ENCODE results near the gene NEDD8.

Gene NEDD8

DNA sequence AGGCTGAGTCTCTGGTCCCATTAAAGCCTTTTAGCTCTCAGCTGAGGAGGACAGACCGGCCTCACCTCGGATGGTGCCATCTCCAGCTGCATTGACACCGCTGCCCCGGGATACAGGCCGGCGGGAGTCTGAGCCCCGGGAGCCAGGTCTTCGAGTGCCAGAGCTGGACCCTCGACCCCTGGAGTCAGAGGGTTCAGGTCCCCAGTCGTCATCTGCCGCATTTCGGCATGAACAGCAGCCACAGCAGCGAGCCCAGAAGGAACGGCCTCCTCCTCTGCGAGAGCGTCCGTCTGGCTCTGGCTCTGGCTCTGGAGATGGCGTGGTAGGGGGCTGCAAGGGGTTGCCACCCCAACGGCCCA lies 29.8 kb upstream of the NEDD8 start:
- TF ChIP-seq, protein P1, sequence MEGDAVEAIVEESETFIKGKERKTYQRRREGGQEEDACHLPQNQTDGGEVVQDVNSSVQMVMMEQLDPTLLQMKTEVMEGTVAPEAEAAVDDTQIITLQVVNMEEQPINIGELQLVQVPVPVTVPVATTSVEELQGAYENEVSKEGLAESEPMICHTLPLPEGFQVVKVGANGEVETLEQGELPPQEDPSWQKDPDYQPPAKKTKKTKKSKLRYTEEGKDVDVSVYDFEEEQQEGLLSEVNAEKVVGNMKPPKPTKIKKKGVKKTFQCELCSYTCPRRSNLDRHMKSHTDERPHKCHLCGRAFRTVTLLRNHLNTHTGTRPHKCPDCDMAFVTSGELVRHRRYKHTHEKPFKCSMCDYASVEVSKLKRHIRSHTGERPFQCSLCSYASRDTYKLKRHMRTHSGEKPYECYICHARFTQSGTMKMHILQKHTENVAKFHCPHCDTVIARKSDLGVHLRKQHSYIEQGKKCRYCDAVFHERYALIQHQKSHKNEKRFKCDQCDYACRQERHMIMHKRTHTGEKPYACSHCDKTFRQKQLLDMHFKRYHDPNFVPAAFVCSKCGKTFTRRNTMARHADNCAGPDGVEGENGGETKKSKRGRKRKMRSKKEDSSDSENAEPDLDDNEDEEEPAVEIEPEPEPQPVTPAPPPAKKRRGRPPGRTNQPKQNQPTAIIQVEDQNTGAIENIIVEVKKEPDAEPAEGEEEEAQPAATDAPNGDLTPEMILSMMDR (IDR thresholded peaks at IDR 0.05): no peak

DNA sequence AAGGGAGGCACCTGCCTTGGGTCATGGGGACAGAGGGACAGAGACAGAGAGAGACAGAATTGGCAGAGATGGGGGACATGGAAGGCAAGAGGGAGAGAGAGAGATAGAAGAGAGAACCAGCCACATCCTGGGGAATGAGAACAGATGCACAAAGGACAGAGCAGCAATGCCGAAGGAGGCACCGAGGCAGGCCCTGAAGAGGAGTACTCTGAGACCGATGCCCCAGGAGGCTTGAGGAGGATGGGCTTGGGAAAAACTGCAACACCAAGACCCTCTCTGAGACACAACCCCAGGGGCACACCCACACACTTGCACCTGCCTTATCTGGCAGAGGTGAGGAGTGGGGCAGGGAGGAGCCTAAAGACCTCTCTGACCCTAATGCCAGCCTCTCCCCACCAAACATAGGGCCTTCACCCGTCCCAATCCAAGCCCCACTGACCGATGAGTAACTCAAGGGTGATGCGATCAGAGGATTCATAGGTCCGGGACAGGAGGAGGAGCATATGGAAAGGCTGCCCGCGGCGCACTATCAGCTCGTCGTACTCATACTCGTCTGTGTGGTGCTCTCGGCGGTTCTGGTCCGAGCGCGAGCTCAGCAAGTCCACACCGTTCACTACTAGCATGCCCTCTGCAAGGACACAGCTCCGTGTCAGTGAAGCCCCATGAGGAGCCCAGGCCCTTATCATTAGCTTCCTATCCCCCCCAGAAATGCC lies 29.2 kb upstream of the NEDD8 start:
- TF ChIP-seq, protein P1 (IDR thresholded peaks at IDR 0.05): no peak

DNA sequence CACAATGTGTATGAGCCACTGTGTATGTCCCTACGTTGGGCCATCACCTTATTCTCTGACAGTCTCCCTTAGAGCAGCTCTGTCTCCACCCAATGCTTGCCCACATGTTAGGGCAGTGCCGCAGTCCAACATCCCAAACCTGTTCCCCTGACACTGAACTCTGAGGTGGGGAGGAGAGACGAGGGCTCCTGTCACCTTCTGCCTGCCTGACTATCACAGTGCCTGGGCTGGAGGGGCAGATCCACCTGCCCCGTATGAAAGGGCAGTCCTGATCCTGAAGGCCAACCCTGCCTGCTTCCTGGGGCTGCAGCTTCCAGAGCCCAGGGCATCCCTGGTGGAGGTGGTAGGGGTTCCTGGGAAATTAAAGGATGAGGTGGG lies 28.6 kb upstream of the NEDD8 start:
- TF ChIP-seq, protein P1 (IDR thresholded peaks at IDR 0.05): no peak

DNA sequence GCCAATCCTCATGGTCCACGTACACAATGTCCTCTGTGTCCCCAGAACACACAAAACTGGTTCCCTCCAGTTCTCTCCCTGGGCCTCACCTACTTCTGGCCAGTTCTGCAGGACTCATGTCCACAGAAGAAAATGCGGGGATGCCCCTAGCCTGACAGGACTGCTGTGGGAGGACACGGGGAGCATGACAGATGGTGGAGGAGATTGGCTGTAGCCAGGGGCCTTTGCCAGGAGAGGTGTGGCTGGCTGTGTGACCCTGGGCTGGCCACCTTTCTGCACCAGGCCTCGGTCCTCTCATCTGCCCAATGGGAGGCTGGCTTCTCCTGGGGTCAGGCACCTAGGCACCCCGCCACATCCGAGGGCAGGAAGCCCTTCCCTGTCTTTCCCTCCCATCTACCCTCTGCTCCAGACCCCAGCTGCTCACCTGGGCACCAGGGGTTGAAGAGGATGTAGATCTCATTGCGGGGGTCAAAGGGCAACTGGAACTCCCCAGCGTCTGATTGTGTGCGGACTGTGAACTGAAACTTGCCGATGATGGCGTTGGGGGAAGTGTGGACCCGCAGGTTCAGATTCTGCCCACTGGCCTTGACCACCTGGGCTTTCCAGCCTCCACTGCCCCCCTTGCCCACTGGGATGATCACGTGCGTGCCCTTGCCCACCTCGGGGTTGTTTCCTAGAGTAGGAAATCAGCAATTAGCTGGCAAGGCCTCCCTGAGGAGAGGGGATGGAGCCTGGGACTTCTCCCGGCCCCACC lies 28.0 kb upstream of the NEDD8 start:
- TF ChIP-seq, protein P1 (IDR thresholded peaks at IDR 0.05): no peak

DNA sequence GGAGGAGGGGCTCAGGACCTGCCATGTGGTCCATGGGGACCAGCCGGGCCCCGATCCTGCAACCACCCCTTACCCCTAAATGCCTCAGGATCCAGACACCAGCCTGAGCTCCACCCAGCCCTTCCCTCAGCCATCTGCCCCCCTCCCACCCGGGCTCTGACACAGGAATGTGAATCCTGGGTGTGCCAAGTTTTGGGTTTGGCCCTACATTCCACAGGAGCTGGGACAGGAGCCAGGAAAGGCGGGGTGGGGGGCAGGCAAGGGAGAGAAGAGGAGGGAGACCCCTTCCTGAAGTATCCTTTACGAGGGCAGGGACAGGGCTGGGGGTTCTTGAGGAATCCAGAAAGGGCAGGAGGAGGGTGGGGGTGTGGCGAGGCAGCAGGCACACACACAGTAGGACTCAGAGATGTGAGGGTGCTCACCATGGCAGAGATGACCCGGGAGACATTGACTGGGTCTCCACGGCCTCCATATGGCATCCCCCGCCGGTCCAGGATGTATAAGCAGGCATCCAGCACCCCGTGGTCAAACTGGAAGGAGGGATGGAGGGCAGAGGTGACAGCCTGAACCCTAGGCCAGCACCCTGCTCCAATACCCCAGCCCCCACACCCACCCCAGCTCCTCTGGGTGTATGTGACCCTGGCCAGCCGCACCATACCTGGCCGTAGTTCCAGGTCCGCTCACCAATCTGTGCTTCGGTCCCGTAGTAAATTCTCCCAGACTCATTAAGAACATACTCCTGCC lies 27.3 kb upstream of the NEDD8 start:
- TF ChIP-seq, protein P1 (IDR thresholded peaks at IDR 0.05): no peak

DNA sequence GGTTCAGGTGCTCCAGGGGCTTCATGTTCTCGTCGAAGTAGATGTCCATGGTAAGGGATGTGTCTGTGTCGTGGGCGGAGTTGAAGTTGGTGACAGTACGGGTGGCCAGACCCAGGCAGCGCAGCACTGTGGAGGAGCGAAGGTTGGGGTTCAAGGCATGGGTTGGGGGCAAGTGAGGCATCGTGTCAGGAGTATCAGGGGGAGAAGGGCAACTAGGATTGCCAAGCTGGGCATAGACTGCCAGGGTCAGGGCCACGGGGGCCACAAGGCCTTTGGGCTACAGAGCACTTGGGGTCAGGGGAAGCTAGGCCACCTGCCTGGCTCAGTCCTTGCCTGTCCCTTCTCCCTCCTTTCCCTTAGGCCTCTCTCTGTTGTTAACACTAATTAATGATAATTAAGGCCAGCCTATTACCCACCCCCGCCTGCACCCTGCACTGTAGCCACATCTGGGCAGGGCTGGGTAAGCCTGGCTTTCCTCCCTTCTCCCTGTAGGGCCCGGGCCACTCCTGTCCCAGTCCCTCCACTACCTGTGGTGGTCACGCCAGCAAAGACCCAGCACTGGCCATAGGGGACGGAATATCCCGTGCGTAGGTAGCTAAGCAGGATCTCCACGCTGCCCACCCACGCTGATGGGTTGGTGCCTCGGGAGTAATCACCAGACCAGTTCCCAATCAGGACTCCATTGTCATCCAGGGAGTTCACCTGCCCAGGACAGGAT lies 26.5 kb upstream of the NEDD8 start:
- TF ChIP-seq, protein P1 (IDR thresholded peaks at IDR 0.05): no peak

DNA sequence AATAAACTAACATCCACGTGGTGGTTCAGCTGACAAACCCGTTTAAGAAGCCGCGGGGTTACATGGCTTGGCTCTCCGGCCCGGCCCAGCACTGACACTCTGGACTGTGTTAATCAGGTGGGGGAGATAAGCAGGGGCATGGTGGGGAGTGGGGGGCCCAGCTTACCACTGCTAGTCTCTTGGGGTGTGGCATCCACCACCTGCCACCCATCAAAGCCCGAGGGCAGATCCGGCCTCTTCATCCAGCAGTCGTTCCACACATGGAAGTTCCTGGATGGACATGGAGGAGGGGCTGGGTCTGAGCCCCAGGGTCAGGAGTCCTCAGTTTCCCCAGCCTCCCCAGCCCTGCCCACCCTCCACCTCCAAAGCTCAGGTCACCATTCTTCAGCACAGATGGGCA lies 26.0 kb upstream of the NEDD8 start:
- TF ChIP-seq, protein P1 (IDR thresholded peaks at IDR 0.05): no peak

All from LNCAP (cell line).